Measurements from ENCODE around the gene SAMD8. TPM values are rescaled to one million over a fixed set of nuclear protein-coding genes. Genes with fewer than 3 reads are reported as not detected.

The SAMD8 gene
- total RNA-seq, 2 donors from 2014 or later, result 8.9 to 21.5 TPM

DNA sequence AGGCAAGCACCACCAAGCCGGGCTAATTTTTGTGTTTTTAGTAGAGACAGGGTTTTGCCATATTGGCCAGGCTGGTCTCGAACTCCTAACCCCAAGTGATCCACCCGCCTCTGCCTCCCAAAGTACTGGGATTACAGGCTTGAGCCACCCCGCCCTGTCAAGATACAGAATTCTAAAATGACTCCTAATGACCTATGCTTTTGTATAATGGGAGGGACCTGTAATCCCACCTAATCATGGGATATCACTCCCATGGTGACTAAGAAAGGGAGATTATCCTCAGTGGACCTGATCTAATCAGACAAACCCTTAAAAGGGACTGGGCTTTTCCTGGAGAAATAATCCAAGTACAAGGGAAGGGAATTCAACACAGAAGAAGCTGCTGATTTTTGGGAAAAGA is 28.8 kb downstream of the SAMD8 start:
- no peaks in the 10 kb centered on the region for H3K9me3 ChIP-seq
- intact Hi-C loops (cut with DNase I), result no loop called here
- TF ChIP-seq, protein P1, sequence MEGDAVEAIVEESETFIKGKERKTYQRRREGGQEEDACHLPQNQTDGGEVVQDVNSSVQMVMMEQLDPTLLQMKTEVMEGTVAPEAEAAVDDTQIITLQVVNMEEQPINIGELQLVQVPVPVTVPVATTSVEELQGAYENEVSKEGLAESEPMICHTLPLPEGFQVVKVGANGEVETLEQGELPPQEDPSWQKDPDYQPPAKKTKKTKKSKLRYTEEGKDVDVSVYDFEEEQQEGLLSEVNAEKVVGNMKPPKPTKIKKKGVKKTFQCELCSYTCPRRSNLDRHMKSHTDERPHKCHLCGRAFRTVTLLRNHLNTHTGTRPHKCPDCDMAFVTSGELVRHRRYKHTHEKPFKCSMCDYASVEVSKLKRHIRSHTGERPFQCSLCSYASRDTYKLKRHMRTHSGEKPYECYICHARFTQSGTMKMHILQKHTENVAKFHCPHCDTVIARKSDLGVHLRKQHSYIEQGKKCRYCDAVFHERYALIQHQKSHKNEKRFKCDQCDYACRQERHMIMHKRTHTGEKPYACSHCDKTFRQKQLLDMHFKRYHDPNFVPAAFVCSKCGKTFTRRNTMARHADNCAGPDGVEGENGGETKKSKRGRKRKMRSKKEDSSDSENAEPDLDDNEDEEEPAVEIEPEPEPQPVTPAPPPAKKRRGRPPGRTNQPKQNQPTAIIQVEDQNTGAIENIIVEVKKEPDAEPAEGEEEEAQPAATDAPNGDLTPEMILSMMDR (IDR thresholded peaks at IDR 0.05), result no peak
- DNase-seq, result no peak
- H3K36me3 ChIP-seq, result no peaks in the 10 kb centered on the region
- no peaks in the 10 kb centered on the region for H3K27me3 ChIP-seq
- H3K4me1 ChIP-seq, result no peaks in the 10 kb centered on the region
- no peak overlapping the region for H3K27ac ChIP-seq
- H3K4me3 ChIP-seq, result no peak overlapping the region
- no peak overlapping the region for H3K9ac ChIP-seq (ENCODE audit: low read depth in 2 of 2, low read length in 2 of 2)

DNA sequence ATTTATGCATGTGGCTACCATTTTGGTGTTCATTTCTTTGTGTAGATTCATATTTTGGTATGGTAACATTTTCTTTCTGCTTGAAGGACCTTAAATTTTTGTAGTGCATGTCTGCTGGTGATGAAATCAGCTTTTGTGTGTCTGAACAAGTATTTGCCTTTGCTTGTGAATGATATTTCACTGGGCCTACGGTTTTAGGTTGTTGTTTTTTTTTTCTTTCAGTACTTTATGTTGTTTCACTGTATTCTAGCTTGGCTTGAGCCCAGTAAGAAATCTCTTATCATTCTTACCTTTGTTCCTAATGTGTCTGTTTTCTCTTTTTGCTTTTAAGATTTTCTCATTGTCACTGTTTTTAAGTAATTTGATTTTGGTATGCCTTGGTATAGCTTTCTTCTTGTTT is 31.9 kb downstream of the SAMD8 start:
- H3K36me3 ChIP-seq, result no peaks in the 10 kb centered on the region
- no peak overlapping the region for H3K27ac ChIP-seq
- DNase-seq, result no peak
- no peaks in the 10 kb centered on the region for H3K27me3 ChIP-seq
- TF ChIP-seq, protein P1 (IDR thresholded peaks at IDR 0.05), result no peak
- H3K9ac ChIP-seq (ENCODE audit: low read depth in 2 of 2, low read length in 2 of 2), result no peak overlapping the region
- intact Hi-C loops (cut with DNase I), result no loop called here
- no peaks in the 10 kb centered on the region for H3K4me1 ChIP-seq
- H3K9me3 ChIP-seq, result no peaks in the 10 kb centered on the region
- no peak overlapping the region for H3K4me3 ChIP-seq

DNA sequence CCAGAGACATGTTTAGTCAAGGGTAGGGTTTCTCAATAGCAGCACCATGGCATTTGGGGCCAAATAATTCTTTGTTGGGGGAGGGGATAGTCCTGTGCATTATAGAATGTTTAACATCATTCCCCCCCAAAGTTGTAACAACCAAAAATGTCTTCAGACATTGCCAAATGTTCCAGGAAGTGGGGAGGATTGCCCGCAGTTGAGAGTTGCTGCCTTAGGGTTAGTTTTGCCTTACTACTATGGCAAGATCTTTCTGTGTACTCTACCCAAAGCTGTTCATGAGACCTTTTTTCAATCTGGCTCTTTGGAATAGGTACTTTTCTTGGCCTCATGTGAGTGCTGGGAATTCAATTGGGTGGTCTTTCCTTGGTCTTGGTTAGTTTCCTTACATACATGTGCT is 34.1 kb downstream of the SAMD8 start:
- no peaks in the 10 kb centered on the region for H3K36me3 ChIP-seq
- intact Hi-C loops (cut with DNase I), result no loop called here
- no peak for DNase-seq
- H3K4me1 ChIP-seq, result no peaks in the 10 kb centered on the region
- TF ChIP-seq, protein P1 (IDR thresholded peaks at IDR 0.05), result no peak
- H3K9me3 ChIP-seq, result no peaks in the 10 kb centered on the region
- no peak overlapping the region for H3K4me3 ChIP-seq
- no peak overlapping the region for H3K27ac ChIP-seq
- H3K27me3 ChIP-seq, result no peaks in the 10 kb centered on the region
- H3K9ac ChIP-seq (ENCODE audit: low read depth in 2 of 2, low read length in 2 of 2), result no peak overlapping the region

DNA sequence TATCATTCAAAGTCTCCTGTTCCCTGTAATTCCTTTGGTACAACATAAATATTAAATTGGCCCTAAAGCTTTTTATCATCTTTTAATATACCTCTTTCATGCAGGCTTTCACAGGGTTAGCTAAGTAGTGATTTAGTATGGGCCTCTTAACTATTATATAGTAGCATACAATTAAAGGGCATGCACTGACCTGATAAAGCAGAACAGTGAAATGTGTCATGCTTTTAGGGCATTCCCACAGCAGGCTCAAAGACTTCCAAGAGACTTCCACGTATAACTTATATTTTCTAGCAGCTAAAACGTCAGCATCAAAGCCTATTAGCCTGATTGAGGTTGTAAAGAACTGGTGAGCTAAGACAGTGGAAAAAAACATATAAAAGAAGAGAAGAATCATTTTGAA is 35.3 kb downstream of the SAMD8 start:
- no peaks in the 10 kb centered on the region for H3K27me3 ChIP-seq
- H3K9ac ChIP-seq (ENCODE audit: low read depth in 2 of 2, low read length in 2 of 2), result no peak overlapping the region
- H3K4me1 ChIP-seq, result no peaks in the 10 kb centered on the region
- intact Hi-C loops (cut with DNase I), result no loop called here
- H3K36me3 ChIP-seq, result no peaks in the 10 kb centered on the region
- H3K4me3 ChIP-seq, result no peak overlapping the region
- no peak overlapping the region for H3K27ac ChIP-seq
- DNase-seq, result no peak
- TF ChIP-seq, protein P1 (IDR thresholded peaks at IDR 0.05), result no peak
- no peaks in the 10 kb centered on the region for H3K9me3 ChIP-seq

DNA sequence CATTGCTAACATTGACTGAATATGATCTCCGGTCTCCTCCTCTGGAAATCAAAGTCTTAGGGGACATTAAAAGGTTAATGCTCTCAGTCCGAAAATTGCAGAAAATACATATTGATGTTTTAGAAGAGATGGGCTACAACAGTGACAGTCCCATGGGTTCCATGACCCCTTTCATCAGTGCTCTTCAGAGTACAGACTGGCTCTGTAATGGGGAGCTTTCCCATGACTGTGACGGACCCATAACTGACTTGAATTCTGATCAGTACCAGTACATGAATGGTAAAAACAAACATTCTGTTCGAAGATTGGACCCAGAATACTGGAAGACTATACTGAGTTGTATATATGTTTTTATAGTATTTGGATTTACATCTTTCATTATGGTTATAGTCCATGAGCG is 39.2 kb downstream of the SAMD8 start:
- intact Hi-C loops (cut with DNase I), result no loop called here
- no peak overlapping the region for H3K9ac ChIP-seq (ENCODE audit: low read depth in 2 of 2, low read length in 2 of 2)
- no peaks in the 10 kb centered on the region for H3K4me1 ChIP-seq
- no peak overlapping the region for H3K27ac ChIP-seq
- DNase-seq, result no peak
- H3K36me3 ChIP-seq, result no peaks in the 10 kb centered on the region
- TF ChIP-seq, protein P1 (IDR thresholded peaks at IDR 0.05), result no peak
- no peaks in the 10 kb centered on the region for H3K9me3 ChIP-seq
- no peaks in the 10 kb centered on the region for H3K27me3 ChIP-seq
- no peak overlapping the region for H3K4me3 ChIP-seq

DNA sequence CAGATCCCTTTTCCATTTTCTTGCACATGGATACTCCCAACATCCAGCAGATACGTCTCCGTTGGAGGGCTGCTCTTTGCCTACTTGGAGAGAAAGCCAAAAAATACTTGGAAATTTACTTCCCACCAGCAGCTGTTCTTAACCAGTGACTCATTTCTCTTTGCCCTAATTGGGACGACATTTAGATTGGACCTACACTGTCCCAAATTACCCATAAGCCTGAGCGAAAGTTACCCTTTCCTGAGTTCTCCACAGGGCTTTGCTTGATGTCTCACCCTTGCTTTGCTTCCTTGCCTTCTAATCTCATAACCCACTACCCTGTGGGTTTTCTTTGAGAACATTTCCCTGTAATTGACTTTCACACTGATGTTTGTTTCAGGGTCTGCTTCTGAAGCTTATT is 48.1 kb downstream of the SAMD8 start:
- intact Hi-C loops (cut with DNase I), result no loop called here
- DNase-seq, result no peak
- H3K27me3 ChIP-seq, result no peaks in the 10 kb centered on the region
- H3K9ac ChIP-seq (ENCODE audit: low read depth in 2 of 2, low read length in 2 of 2), result no peak overlapping the region
- H3K4me3 ChIP-seq, result no peak overlapping the region
- H3K4me1 ChIP-seq, result no peaks in the 10 kb centered on the region
- H3K36me3 ChIP-seq, result no peaks in the 10 kb centered on the region
- no peaks in the 10 kb centered on the region for H3K9me3 ChIP-seq
- H3K27ac ChIP-seq, result no peak overlapping the region
- TF ChIP-seq, protein P1 (IDR thresholded peaks at IDR 0.05), result no peak

Measured in colonic mucosa (tissue), 4 donors.